Stimulated activated CD4-positive, alpha-beta T cell treated with anti-CD3 and anti-CD28 coated beads, Interleukin-1b, Interleukin-23, amount 100 ng/mL, for 24 hours (primary cell): ENCODE data around the gene CKMT2.

Experiments used
- DNase-seq, 4 experiments: peaks; one replicate each; pipeline ENCODE4 v3.0.0-alpha.2; 2020; ENCODE audit warnings: low read depth in 4 of 4, low spot score in 1 of 4

The CKMT2 gene

DNA sequence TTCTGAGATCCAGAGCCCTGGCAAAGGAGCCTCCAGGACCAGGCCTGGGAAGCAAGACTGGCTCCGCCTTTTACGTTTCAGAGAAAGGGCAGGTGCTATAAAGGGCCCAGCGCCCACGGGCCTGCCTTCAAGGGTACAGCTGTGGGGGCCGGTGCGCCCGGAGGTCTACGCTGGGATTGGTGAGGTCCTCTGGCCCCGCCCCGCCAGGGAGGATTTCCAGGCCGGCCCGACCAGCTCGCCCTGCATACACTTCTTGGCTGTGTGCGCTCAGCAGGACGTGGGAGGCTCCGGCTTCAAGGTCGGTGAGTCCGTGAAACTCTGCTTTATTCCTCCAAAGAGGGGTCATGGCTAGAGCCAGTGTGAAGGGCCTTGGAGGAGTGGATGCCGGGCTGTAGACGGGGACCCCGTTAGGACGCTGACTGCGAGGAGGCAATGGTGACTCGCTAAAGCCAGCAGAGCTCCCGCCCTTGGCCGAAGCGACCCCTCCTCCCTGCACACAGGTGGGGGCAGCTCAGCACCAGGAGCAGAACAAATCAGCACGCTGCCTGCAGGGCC is at the start of gene CKMT2:
TSS of gene CKMT2 (plus strand) at position 243 of the 555 bp plus-strand sequence. CDS start 17,811 bp downstream, outside the sequence.
- DNase-seq = no peak

DNA sequence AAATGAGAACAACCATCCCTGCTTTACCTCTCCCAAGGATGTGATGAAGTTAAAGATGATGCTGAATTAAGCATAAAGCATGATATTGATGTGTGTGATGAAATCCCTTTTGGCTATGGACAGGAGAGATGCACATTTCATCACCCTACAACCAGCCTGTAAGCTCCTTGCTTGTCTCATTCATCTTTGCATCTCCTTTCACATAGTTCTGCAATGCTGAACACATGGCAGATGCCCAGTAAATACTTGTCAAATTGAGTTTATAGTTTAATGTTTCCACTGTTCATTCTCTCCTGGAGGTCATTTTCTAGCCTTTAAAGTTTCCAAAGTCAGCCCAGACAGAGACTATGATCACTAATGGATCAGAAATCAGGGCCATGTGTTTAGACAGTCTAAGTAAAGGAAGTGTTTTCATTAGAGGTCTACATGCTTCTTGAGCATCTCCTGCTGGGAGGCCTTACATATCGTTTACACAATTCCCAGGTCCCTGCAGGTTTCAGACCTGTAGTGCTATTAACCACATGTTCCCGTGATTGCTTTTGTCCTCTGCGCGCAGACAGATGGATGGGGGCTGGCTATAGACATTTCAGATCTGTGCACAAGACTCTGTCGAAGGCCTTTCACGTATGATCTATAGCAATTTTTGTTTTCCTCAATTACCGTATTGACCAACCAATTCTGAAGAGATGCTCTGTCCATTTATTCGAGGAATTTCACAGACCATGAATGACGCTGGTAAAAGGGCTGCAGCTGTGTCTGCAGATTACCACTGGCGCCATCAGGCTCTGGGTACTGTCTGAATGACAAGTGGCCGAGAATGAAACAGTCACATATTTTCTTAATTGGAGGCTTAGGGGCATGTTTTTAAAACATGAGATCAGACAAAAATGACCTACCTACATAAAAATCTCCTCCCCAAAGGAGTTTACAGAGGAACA is 49.0 kb upstream of the CKMT2 start:
- DNase-seq = no peak

DNA sequence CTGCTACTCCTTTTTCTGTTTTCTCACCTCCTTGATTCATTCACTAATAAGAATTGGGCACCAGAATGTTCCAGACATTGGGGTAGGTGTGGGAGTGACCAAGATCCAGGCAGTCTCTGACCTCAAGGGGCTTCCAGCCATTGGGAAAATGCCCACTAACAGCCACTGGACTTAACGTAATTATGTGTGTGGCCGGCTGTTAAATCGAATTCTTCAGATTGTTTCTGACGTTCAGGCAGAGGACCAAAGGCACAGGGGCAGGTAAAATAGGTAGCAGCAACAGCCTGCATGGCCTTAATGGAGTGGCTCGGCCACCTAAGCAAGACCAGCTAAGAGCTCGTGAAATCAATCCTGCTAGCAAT is 48.4 kb upstream of the CKMT2 start:
- DNase-seq = no peak

DNA sequence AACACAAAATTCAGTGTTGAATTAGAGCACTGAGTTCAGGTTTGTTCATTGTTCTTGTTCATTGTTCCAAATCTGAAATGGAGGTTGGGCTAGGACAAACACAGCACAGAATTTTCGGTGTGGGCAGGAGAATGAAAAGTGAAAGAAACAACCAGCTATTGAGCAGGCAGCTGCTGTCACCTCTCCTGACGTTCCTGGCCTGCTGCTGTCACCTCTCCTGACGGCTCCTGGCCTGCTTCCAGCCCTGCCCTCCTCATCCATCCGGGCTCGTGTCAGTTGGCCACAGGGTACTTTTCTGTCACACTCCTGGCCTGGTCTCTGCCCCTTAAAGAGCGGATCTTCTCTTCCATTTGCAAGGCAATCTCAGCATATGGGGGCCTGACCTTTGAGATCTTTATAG is 45.2 kb upstream of the CKMT2 start:
- no peak for DNase-seq

DNA sequence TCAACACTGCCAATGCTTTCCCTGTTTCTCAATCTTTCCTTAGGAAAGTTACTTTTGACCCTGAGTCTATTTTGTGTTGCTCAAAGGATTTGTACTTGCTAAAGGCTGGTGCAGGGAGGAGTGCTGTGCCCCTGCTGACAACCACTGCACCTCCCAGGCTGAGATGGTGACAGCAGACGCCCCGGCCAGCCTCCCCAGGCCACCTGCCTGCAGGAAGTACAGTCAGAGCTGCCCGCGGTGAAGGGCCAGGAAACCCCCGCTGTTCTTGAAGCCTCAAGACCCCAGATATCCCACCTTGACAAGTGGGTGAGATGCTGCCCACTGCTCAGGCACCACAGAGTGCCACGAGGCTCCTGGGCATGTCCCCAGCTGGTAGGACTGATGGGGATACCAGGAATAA is 44.2 kb upstream of the CKMT2 start:
- no peak for DNase-seq

DNA sequence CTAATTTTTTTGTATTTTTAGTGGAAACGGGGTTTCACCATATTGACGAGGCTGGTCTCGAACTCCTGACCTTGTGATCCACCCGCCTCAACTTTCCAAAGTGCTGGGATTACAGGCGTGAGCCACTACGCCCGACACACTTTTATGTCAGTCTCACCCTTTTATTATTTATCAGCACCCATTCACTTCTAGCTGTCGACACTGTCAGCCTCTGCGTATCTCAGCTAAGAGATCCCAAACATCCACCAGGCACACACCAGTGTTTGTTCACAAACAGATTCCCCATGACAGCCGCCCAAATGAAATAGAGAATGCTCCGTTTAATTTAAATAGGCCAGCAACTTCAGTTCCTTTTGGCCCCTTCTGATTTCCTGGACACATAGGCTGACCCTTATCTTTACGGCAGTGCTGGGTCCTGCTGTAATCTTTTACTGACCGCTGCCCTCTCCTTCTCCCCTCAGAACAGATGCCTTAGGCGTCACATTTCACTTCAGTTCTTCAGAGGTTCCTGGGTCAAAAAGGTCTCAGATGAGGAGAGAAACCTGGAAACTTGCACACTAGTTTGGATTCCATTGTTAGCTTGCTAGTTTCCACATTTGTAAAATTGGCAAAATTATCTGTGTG is 43.1 kb upstream of the CKMT2 start:
- no peak for DNase-seq

DNA sequence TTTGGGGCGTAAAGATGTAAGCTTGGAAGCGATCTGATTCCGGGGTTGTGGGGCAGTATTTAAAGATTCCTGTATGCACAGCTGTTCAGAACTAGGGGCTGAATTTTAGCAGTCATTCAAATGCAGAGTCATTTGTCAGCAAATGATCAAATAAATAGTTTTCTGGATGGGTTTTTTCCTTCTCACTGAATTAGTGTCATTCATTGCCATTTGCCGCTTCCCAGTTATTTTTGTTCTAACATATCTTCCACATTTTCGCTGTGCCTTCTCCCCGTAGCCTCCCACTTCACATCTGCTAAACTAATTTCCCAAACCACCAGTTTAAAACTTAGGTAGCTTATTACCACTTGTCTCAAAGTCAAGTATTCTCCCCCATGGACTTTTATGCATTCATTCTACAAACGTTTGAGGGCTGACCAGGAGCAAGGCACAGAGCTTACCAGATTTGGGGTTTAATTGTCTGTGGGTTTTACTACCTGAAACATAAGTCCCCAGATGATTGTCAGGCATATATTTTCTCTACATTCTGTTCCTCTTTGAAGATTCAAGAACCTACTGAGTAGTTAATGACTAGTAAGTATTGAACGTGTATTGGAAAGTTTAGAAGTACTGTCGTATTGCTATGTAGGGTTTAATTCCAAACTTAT is 41.3 kb upstream of the CKMT2 start:
- no peak for DNase-seq

DNA sequence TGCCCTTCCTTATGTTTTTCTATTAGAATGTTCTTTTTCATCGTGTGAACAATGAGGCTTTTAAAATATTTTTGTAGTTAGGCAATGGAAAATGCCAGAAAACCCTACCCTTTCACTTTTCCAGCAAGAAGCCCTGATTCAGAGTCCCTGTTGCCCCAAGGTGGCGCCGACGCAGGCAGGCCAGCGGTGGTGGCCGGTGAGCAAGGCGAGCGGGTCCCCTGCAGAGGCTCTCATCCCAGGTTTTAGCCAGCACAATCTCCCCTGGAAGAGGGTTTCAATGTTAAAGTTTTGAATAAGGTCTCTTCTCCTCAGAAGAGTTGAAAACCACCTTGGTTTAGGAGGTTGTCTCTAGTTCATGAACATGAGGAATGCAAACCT is 40.8 kb upstream of the CKMT2 start:
- DNase-seq = no peak

DNA sequence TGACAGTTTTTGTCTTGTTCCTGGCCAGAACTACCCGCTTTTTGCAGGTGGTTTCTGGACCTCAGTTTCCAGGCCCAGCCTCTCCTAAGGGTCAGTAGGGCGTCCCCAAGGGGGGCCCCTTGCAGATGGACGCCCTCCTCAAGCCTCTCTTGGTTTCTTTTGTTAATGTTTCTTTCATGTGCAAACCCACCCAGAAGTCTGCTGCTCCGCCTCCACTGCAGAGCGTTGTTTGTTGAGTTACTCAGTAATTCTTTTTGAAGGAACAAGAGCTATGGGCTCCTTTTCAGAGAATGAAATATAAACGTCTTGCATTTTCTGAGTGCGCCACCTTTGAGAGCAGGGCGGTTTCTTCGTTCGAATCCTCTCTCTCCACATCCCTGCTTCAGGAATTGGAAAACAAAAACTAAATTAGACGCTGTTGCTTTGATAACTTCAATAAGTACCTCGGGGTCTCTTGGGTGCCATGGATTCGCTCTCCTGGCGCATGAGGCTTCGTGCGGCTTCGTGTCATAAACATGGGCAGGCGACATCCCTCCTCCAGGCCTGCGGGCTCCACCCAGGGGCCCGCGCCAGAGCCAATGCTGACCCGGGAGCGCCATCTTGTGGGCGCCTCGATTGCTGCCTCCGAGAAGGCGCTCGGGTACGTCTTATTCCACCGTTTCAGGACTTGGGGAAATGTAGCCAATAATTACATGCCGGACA is 38.3 kb upstream of the CKMT2 start:
- DNase-seq = peak; percentile 68 to 78 (median 74)

DNA sequence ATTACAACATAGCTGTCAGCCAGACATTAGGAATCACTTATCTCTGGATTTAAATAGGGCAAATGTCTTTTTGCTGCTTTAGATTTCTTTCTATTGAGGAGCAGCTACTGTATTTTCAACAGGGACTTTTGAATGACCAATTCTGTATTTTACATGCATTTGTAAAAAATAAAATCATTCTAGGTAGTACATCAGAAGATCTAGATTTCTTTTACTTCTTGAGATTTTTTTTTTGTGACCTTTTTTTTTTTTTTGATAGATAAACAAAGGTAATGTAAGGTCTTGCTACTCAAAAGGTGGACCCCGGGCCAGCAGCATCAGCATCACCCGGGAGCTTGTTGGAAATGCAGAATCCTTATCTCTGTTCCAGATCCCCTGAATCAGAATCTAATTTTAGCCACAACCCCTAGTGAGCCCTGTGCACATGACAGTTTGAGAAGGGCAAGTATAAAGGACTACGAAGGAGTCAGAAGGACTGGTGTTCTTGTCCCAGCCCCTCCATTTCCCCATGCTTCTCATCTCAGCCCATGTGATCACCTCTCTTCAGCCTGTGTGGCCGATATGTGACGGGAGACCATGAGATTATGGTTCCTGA is 37.7 kb upstream of the CKMT2 start:
- no peak for DNase-seq

DNA sequence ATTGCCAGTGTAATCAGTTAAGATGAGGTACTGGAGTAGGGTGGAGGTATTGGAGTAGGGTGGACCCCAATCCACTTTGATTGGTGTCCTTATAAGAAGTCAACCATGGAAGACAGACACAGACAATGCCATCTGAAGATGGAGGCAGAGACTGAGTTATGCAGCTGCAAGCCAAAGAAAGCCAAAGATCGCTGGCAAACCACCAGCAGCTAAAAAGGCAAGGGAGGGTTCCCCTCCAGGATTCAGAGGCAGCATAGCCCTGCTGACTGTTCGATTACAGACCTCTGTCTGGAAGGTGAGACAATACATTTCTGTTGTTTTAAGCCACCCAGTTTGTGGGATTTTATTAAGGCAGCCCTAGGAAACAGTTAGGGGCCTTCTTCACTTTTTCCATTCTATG is 30.5 kb upstream of the CKMT2 start:
- DNase-seq = no peak

DNA sequence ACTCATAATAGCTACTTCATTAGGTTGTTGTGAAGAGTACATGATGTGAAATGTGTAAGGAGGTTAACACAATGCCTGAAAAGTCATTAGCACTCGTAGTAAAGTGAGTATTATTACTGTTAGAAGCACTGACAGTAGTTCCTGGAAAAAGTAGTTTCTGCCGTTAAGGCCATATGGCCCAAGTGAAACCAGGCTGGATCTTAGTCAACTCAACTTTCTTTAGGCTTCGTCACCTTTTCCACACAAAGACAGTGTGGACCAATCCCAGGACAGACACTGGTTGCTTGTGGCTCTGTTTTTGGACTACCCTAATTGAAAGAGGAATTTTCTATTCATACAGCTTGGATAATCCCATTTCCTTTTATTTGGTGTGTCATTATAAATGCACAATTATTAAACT is 29.4 kb upstream of the CKMT2 start:
- DNase-seq = no peak

DNA sequence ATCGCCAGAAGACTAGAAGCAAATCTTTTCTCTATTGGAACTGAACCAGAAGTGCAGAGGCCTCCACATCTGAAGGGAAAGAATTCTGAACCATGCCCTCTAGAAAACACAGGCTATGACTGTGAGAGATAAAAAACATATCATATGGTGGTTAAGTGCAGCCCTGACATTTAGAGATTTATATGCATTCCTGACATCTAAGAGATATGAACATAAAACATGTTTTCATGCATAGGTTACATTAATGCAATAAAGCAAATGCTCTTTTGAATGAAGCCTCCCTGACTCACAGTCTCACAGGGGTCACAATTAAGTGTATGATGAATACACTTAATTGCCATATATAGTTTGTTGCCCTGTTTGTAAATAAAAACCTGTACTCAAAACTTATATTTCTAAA is 28.9 kb upstream of the CKMT2 start:
- no peak for DNase-seq

DNA sequence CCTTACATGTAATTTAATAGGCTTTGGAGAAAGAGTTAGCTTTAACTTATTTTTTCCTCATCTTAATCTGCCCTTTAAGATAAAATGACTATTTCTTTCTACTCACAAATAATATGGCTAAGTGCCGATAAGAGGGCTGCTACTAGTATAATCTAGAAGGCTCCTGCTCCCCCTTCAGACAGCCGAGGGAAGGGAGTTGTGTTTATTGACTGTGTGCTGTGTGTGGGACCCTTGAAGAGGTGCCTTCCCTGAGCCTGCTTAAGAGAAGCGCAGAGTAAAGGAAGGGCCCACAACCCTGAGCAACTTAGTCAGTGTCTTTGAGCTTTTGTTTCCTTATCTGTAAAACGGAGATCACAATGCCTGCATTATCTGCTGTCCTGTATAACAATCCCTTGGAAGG is 28.1 kb upstream of the CKMT2 start:
- DNase-seq = no peak

DNA sequence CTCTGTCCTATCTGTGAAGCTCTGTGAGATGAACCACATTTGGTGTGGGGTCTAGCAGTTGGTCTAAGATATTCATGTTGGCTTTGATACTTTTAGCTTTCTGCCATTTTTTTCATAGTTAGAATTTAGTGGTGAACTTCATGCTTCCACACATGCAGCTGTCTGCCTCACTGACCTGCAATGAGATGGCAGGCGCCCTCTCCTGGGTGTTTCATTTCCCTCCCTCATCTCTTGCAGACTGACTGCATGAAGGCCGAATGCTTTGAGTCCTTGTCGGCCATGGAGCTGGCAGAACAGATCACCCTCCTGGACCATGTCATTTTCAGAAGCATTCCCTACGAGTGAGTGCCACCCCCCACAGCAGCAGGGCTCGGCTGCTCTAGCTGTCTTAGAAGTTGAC is 26.1 kb upstream of the CKMT2 start:
- DNase-seq = no peak

DNA sequence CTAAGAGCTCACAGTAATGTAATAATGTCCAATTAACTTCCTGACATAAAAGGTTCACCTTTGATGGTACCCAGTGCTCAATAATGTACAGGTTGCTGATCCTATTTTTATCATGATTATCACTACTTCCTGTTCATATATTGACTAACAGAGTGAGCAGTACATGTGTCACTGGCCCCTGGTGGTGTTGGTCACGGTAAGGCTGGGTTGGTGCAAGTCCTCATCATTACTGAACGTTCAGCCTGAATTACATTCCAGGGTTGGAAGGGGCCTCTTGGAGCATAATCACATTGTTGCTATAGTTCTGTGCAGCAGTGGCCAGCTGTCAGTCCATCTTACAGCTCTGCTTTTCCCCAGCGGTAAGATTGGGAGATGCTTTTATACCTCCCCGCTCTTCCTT is 24.2 kb upstream of the CKMT2 start:
- DNase-seq = no peak

DNA sequence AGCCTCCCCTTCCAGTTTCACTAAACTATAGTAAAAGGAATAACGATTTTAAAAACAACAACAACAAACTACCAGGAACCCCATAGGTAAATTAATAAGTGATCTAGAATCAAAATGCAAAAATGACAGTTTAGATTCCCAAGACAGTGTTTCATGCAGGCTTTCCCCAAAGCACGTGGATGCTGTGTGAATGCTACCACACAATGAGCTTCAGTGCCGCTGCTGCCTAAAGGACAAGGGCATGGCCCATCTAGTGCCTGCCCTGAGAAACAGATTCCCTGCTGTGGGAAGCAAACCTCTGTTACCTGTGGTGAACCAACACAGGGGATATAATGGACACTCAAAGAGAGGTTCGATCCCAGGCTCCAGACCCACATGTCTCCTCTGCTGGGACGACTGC is 23.7 kb upstream of the CKMT2 start:
- no peak for DNase-seq

DNA sequence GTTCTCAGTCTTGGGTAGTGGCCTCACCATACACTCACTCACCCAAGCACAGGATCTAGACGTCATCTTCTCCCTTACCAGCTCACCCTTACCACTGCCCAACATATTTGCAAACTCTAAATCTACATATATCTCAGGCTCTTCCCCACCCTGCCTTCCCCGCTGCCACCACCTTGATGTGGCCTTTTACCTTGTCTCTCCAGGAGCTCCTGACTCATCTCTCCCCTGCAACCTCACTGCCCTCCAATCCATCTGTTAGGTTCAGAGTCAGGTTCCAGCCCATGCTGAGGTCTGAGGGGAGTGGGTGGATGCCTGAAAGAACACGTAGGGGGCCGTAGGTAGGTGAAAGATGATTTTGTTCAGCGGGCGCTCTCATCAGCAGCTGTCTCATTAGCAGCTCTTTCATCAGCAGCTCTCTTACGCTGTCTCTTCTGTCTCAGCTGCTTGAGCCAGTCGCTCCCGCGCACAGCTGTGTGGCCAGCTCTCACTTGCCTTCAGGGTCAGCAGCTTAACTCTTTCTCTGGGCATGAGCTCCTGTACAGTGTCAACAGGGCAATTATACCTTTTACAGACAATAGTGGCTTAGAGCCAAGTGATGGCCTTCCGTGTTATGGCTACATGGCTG is 23.1 kb upstream of the CKMT2 start:
- DNase-seq = peak in 1 of 4 experiments; percentile 14

DNA sequence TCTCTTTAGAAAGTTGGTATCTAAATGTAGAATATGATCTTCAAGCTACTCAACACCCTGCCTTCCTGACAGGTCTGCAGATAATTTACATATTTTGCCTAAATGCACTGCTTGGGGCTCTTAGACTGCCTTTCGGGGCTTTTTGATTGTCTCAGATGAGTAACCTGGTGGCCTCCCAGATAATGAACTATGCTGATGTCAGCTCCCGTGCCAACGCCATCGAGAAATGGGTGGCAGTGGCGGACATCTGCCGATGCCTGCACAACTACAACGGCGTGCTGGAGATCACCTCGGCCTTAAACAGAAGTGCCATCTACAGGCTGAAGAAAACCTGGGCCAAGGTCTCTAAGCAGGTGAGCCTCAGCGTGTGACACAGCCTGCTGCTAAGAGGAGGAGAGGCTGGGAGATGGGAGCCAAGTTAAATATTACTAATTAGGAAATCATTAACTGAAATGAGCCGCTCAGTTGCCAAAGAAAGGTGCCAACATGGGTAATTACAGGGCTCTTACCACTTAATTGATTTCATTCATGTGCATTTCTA is 20.8 kb upstream of the CKMT2 start:
- no peak for DNase-seq

DNA sequence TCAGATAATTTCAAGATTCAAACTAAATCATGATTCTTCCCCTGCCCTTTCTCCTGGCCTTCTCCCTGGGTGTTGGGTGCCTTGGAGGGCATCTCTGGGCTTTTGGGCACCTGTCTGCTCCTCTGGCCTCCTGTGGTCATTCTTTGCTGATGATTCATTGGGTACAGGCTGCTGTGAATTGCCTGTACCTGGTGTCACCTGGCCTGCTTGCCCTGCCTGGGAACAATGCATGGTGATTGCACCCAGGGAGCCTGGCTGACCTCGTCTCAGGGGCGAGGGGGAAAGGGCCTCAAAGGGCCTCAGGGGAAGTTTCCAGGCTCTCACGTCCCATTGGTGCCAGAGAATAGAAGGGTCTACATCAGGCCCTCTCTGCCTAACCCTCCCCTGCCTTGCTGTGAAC is 20.1 kb upstream of the CKMT2 start:
- no peak for DNase-seq
